NB4 (cell line): ENCODE data around the gene PTPRD.

Source experiments
- POLR2A ChIP-seq: IDR thresholded peaks from 2 replicates; pipeline ENCODE4 v1.6.1; 2011; ENCODE audit warnings: mild to moderate bottlenecking; ENCODE audit not compliant: insufficient read length; ENCODE audit errors: extremely low read depth
- TF ChIP-seq, protein P1 (sequence below): IDR thresholded peaks from one replicate; pipeline ENCODE4 v1.5.1; 2012; ENCODE audit warnings: low read depth, low read length

DNA sequence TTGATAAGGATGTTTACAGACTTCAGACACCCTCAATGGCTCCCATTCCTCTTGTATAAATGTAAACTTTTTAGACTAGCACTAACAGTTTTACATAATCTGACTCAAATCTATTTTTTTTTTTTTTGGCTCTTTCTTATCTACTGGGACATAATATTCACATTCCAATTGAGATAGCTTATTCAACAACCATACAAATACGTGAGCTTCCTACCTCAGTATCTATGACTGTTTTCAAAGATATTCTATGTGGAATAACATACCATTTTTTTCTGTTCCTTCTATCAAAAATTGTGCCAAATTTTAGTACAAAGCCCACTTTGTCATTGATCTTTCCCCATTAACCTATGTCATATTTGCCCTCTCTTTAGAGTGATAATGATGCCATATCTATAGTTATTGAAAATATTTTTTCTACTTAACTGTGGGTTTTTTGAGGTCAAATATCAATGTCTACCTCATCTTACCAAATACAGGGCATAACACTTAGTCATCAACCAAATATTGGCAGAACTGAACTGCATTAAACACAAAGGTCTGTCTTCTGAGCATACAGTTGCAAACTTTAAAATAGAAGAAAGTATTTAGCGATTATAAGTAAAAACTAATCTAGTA lies 482.6 kb downstream of the PTPRD start:
- no peak for TF ChIP-seq POLR2A
- TF ChIP-seq, protein P1, sequence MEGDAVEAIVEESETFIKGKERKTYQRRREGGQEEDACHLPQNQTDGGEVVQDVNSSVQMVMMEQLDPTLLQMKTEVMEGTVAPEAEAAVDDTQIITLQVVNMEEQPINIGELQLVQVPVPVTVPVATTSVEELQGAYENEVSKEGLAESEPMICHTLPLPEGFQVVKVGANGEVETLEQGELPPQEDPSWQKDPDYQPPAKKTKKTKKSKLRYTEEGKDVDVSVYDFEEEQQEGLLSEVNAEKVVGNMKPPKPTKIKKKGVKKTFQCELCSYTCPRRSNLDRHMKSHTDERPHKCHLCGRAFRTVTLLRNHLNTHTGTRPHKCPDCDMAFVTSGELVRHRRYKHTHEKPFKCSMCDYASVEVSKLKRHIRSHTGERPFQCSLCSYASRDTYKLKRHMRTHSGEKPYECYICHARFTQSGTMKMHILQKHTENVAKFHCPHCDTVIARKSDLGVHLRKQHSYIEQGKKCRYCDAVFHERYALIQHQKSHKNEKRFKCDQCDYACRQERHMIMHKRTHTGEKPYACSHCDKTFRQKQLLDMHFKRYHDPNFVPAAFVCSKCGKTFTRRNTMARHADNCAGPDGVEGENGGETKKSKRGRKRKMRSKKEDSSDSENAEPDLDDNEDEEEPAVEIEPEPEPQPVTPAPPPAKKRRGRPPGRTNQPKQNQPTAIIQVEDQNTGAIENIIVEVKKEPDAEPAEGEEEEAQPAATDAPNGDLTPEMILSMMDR: no peak
